Hindlimb muscle (tissue), 1 donor: ENCODE results near the gene LRP5. TPM values are rescaled to one million over a fixed set of nuclear protein-coding genes. Genes with fewer than 3 reads are reported as not detected.
"Not testable (repeated sequence)": the region's sequence is repeated elsewhere in the genome, so short reads cannot be mapped to it uniquely, and the experiment has no call there.

Experiments
- DNase-seq: peaks from one replicate; pipeline ENCODE4 v3.0.0-alpha.2; 2013
- polyA plus RNA-seq: library from polyadenylated mRNA; unstranded; fragments of 120-200 nt; gene quantifications from one replicate; pipeline ENCODE4 v1.2.1, GENCODE V29; 2013; ENCODE audit not compliant: insufficient read length

LRP5 gene
- polyA plus RNA-seq, 1 donor: 55.0 TPM

DNA sequence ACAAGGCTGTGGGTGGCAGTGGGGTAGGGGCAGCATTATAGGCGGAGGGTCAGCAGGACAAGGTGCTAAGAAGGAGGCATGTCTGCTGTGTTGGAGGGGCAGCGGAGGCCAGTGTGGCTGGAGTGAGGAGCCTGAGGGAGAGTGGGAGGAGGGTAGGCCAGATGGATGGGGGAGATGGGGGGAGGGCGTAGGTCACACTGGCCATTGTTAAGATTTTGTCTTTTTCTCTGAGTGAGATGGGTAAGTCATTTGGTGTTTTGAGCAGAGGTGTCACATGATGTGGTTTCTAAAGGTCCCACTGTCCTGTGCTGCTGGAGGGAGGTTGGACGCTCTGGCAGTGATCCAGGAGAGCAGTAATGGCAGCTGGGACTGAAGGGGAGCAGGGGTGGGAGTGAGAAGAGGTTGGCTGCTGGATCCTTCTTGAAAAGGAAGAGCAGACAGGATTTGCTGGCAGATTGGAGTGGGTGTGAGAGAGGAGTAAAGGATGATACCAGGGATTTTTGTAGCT is 158.0 kb downstream of the LRP5 start:
- DNase-seq: no peak

GRCh38 chr11:68471360-68472340 is 159.3 kb downstream of the LRP5 start:
- no peak for DNase-seq

GRCh38 chr11:68472778-68473177 is 160.4 kb downstream of the LRP5 start:
- DNase-seq: no peak

DNA sequence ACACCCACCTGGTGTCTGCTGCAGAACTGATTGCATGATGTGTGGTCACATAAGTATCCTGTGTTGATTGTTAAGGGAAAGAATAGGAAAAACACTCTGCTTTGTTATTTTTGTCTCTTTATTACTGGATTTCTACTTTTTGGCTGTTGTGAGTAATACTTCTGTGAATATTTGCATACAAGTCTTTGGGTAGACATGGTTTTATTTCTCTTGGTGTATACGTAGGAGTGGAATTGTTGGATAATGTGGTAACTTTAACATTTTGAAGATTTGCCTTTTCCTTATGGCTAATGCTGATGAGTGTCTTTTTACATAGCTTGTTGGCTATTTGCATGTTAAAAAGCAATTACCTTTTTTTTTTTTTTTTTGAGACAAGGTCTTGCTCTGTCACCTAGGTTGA is 161.3 kb downstream of the LRP5 start:
- no peak for DNase-seq

GRCh38 chr11:68475626-68476025 is 163.2 kb downstream of the LRP5 start:
- not testable (repeated sequence) for DNase-seq

GRCh38 chr11:68479390-68479789 is 167.0 kb downstream of the LRP5 start:
- DNase-seq: no peak

GRCh38 chr11:68480193-68480592 is 167.8 kb downstream of the LRP5 start:
- DNase-seq: no peak

DNA sequence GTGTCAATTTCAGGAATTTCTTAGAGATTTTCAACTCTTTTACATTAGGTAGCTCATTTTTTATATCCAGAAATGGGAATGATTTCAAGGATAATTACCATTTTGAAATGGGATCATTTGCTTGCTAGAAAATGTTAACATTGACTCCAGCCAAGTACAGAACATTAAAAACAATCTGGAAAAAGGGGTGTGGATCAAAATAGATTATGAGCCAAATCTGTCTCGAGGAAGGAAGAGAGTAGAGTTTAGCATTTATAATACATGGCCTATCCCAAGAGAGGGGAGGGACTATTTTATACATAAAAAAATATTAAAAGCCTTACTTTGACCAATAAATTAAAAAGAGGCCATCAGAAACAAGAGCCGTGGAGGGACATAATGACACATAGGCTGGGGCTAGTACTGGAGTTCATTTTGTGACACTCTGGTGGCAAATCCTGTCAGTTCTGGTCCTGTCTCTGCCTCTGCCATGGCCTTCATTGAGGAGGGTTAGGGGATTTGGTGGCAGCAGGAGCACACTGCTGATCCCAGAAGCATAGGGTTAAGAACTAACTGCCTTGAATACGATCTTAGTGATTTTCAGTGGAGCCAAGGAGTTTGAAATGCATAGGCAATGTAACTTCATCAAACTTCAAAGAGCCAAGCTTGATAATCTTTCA is 168.6 kb downstream of the LRP5 start:
- no peak for DNase-seq

DNA sequence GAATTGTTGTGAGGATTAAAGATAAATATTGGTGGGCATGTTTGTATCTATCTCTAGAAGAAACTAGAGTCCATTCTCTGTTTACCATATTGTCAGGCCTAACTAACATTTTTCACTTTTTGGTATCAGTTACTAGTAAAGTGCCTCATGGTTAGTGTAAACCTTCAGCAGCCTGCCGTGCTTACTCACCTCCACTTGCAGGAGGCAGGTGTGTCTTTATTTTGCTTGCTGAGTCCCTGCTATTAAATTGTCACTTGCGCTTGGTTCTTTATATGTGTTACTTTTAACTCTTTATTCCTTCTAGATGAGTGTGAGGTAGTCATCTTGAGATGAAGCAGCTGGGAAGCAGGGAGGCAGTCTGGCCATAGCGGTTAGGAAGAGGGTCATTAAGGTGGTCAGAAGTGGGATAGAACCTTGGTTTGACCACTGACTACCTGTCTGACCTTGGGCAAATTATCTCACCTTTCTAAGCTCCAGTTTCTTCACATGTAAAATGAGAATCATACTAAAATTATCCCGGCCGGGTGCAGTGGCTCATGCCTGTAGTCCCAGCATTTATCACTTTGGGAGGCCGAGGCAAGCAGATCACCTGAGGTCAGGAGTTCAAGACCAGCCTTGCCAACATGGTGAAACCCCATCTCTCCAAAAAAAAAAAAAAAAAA is 169.3 kb downstream of the LRP5 start:
- no peak for DNase-seq

DNA sequence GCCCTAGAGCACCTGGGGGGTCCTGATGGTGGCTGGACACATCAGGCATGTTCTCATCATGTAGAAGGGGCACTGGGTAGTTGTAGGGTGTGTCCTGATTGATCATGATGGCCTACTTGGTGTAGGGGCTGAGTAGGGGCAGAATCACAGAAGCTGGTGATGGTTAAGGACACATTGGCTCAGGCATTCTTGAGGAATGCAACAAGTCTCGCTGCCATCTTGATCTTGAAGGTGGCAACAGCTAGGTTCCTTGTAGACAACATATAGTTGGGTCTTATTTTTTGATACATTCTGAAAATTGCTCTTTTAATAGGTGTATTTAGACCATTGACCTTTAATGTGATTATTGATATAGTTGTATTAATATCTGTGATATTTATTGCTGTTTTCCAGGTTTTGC is 176.2 kb downstream of the LRP5 start:
- no peak for DNase-seq

GRCh38 chr11:68495220-68495729 is 182.9 kb downstream of the LRP5 start:
- DNase-seq: no peak

- no peak for DNase-seq
These were observed 183.5 kb downstream of the LRP5 start for GRCh38 chr11:68495872-68496271.

DNA sequence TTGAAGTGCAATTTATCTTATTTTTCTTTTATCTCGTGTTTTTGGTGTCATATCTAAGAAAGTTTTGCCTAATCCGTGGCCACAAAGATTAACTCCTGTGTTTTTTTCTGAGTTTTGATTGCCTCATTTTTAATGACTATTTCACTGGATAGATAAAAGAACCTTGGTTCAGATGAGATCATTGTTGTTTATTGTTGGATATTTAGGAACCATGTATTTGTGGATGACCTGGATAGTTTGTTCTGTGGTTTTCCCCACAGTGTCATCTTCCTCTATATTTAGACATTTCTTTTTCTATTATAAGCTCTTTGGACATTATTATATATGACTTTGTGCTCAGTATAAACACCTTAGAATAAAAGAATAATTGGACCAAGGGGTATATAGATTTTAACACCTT is 185.4 kb downstream of the LRP5 start:
- DNase-seq: no peak

GRCh38 chr11:68498321-68498720 is 185.9 kb downstream of the LRP5 start:
- DNase-seq: no peak

Other genes starting within 250 kb of the LRP5 start
- gene CHKA, start 191.2 kb upstream of the LRP5 start, polyA plus RNA-seq: 20.4 TPM
- gene KMT5B, start 99.3 kb upstream of the LRP5 start, polyA plus RNA-seq: 43.7 TPM
- gene C11orf24, start 40.6 kb upstream of the LRP5 start, polyA plus RNA-seq: 23.3 TPM
- 62.8 TPM for gene PPP6R3, start 148.2 kb downstream of the LRP5 start, polyA plus RNA-seq